GM18868 (cell line): Measurements from ENCODE around the gene DHRS11.

Experiments used
- ATAC-seq: cut with Tn5 transposase; IDR thresholded peaks from one replicate; pipeline ENCODE4 v1.9.1; 2021; ENCODE audit warnings: mild to moderate bottlenecking, moderate library complexity; ENCODE audit not compliant: unreplicated experiment

DHRS11 gene

DNA sequence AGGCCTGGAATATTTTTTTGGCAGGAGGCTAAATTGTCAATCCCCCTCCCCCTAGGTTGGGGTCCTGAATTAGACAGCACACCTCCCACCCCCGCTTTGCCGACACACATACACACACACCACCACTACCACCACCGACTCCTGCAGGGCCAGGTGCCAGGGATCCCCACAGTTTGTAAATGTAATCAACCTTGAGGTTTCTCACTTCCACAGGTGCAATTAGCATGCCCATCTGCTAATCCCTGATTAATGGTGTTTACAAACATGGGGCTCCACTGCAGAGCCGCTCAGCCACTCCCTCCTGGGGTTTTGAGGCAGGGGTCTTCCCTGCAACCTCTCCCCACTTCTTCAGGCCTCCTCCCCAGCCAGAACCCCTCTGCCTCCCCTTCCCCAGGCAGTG lies 21.5 kb downstream of the DHRS11 start:
- ATAC-seq = no peak

DNA sequence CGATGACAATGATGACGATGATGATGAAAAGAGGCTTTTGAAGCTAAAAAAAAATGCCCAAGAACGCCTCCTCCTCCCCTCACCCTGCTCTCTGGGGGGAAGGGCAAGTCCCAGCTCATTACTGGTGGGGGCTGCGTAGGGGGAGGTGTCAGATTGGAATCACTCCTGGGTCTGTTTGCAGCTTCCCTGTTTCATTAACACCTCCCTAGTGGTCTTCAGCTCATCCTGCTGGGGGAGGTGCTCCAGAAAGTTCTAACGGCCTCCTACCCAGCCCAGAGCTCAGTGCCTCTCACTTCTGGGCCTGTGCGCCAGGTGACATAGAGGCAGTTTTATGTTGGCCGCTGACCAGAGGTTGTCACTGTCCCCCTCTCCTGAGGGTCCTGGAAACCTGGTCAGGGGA lies 22.4 kb downstream of the DHRS11 start:
- no peak for ATAC-seq

- no peak for ATAC-seq
These were observed 23.3 kb downstream of the DHRS11 start for GRCh38 chr17:36614933-36615332.

- no peak for ATAC-seq
These were observed 24.7 kb downstream of the DHRS11 start for GRCh38 chr17:36616061-36617029.

DNA sequence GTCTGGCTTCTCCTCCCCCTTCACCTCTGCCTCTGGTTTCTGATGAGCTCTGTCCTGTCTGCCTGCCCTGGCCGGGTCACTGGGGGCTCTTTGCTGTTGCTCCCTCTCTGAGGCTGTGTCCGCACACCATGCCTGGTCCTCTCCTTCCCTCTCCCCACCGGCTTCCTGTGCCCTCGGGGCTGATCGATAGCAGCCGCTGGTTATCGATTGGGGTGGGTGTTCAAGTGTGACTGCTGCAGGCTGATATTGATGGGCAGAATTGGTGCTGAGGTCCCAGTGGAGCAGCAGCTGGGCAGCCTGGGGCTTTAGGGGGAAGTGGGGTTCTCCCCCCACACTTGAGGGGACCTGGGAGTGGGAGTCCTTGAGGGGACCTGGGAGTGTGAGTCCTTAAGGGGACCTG lies 26.1 kb downstream of the DHRS11 start:
- no peak for ATAC-seq

DNA sequence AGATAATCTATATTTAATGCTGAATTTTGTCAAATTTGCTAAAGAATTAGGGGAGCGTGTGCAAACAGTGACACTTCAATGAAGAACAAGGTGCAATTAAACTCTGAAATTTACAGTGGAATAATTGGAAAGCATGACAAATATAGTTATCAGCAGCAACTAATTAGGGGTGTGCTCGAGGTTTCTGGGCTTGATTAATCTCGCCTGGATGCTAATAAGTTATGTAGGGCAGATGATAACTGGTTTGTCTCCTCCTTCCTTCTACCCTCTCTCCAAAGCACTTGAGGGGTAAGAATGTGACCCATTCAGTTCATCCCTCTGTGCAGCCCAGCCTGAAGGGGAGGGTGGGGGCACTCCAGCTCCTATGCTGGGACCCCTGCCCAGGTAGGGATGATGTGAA lies 31.6 kb downstream of the DHRS11 start:
- ATAC-seq = no peak

DNA sequence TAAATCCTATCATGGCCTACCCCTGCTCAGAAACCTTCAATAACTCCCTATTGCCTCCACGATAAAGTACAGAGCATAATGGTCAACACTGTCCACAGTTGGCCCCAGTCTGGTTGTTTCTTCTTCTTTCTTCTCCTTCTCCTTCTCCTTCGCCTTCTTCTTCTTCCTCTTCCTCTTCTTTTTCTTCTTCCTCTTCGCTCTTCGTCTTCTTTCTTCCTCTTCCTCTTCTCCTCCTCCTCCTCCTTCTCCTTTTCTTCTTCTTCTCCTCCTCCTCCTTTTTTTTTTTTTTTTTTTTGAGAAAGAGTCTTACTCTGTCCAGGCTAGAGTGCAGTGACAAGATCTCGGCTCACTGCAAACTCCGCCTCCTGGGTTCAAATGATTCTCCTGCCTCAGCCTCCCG lies 33.5 kb downstream of the DHRS11 start:
- no peak for ATAC-seq

DNA sequence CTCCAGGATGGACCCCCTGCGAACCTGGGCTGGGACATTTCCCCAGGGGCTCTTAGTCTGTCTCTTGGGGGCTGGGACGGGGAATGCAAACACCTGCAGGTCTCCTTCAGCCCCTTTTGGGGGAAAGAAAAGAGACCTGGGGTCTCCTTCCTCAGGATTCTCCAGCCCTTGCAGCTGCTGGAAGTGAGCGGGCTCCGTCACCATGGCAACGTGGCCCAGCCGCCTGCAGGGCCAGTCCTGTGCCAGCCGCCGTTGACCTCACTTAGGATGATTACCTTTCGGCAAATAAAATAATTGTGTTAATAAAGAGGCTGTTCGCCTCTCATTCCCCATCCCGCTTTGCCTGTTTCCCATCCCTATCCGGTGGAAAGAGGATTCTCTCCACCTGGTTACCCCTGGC lies 35.4 kb downstream of the DHRS11 start:
- ATAC-seq = no peak

- no peak for ATAC-seq
These were observed 36.9 kb downstream of the DHRS11 start for GRCh38 chr17:36628576-36628975.

- no peak for ATAC-seq
These were observed 37.7 kb downstream of the DHRS11 start for GRCh38 chr17:36629252-36629847.

GRCh38 chr17:36629970-36630502 lies 38.4 kb downstream of the DHRS11 start:
- no peak for ATAC-seq

DNA sequence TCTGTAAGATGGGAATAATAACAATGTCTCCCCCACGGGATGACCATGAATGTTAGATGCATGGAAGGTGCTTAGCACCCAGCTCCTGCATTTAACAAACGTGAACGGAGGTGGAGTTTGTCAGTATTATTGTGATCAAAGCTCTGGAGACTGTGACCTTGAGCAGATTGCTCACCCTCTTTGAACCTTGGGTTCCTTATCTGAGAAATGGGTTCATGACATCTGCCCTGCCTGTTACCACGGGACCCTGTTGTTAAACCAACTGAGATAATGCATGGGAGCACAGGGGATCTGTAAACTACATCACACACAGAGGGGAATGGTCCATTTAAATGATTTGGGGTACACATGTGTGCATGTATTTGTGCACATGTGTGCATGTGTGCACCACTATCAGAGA lies 39.3 kb downstream of the DHRS11 start:
- no peak for ATAC-seq

GRCh38 chr17:36632916-36633771 lies 41.5 kb downstream of the DHRS11 start:
- ATAC-seq = no peak

DNA sequence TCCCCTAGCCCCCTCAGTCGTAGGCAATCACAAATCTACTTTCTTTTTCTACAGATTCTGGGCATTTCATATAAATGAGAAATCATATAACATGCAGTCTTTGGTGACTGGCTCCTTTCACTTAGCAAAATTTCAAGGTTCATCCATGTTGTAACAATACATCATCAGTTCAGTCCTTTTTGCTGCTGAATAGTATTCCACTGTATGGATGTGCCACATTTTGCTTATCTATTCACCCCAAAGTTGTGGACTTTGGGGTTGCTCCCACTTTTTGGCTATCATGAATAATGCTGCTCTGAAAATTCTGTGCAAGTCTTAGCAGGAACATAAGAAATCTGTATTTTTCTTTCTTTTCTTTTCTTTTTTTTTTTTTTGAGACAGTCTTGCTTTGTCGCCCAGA lies 48.7 kb downstream of the DHRS11 start:
- no peak for ATAC-seq

- ATAC-seq = no peak
These were observed 49.2 kb downstream of the DHRS11 start for GRCh38 chr17:36640836-36641235.

DNA sequence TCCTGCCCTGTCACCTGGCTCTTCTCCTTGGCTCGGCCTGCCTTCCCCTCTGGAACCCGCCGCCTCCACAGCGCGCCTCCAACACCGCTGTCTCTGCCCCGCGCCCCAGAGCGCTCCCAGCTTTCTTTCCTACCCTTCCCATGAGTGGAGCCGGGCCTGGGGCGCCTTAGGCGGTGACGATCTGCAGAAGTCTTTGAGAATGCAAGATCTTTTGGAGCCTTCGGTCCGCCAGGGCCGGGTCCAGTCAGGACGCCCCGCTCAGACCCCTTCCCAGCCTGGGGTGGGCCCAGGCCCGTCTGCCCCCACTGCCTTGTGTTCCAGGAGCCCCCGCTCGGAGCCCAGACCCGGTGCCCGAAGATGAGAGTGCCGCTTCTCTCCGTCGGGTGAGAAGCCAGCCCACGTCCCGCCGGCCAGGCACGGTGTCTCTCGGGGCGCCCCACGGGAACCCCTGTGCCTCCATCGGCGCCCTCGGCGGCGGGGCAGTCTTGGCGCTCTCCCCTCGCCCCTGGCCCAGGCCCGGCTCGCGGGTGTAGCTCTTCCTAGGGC lies 49.7 kb downstream of the DHRS11 start:
- no peak for ATAC-seq

GRCh38 chr17:36641877-36642845 lies 50.5 kb downstream of the DHRS11 start:
- no peak for ATAC-seq

DNA sequence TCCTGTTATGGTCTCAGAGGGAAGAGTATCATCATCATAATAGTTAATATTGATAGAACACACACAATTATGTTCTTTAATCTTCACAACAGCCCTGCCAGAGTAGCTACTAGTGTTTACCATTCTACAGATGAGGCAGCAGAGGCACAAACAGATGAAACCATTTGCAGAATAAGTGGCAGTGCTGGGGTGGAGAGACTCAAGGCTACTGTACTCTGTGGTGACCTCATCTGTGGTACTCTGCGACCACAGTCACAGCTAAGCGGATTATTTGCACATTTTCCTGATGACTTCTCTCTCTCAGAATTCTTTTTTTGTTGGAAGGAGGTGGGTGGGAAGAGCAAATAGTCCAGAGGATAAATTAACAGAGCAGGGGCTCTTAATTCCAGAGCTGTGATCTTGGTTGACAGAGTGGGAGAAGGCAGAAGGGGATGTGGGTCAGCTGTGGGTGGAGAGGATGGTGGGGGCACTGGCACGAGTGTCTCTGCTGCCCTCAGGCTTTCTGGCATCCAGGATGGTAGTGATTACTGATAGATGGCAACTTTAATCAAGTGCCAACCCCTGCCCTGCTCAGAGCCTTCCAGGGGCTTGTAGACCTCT lies 51.5 kb downstream of the DHRS11 start:
- ATAC-seq = no peak

DNA sequence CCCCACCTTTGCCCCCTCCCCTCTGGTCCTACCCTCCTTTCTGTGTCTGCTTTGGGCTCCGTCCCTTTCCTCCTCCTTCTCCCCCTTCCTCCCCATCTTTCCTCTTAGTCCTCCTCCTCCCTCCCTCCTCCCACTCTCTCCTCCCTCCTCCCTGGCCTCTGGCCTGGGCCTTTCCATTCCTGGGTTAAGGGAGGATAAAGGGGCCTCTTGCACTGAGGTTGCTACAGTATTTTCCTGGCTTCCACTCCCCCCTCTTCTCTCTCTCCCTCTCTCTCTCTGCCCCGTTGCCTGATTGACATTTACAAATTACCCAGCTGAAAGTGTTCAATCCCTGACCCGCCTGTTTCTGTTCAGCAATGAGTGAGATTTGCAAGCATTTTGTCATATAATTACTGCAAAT lies 53.7 kb downstream of the DHRS11 start:
- ATAC-seq = no peak
